ENCODE data around the gene PAX8.

Gene PAX8

GRCh38 chr2:113172721-113173541 lies 105.8 kb downstream of the PAX8 start:
- DNase-seq (ENCODE audit: extremely low read depth in 1 of 2, low read depth in 1 of 2): no peak

- no peak for DNase-seq (ENCODE audit: extremely low read depth in 1 of 2, low read depth in 1 of 2)
These were observed 107.2 kb downstream of the PAX8 start for GRCh38 chr2:113171334-113172075.

- DNase-seq (ENCODE audit: extremely low read depth in 1 of 2, low read depth in 1 of 2): no peak
These were observed 109.1 kb downstream of the PAX8 start for GRCh38 chr2:113169586-113169985.

GRCh38 chr2:113169002-113169530 lies 109.7 kb downstream of the PAX8 start:
- DNase-seq (ENCODE audit: extremely low read depth in 1 of 2, low read depth in 1 of 2): no peak

- DNase-seq (ENCODE audit: extremely low read depth in 1 of 2, low read depth in 1 of 2): no peak
These were observed 110.8 kb downstream of the PAX8 start for GRCh38 chr2:113167962-113168340.

- no peak for DNase-seq (ENCODE audit: extremely low read depth in 1 of 2, low read depth in 1 of 2)
These were observed 111.4 kb downstream of the PAX8 start for GRCh38 chr2:113167115-113167932.

GRCh38 chr2:113166187-113166645 lies 112.5 kb downstream of the PAX8 start:
- no peak for DNase-seq (ENCODE audit: extremely low read depth in 1 of 2, low read depth in 1 of 2)

Measured in activated CD8-positive, alpha-beta memory T cell treated with anti-CD3 and anti-CD28 coated beads for 1 hour (primary cell).